CD4-positive, alpha-beta T cell treated with Interleukin-6 for 4 hours (primary cell): ENCODE data around the gene OR4K13.

Source experiments
- DNase-seq: peaks from one replicate; pipeline ENCODE4 v3.0.0-alpha.2; 2020; ENCODE audit warnings: mixed read lengths

OR4K13 gene, protein sequence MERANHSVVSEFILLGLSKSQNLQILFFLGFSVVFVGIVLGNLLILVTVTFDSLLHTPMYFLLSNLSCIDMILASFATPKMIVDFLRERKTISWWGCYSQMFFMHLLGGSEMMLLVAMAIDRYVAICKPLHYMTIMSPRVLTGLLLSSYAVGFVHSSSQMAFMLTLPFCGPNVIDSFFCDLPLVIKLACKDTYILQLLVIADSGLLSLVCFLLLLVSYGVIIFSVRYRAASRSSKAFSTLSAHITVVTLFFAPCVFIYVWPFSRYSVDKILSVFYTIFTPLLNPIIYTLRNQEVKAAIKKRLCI

DNA sequence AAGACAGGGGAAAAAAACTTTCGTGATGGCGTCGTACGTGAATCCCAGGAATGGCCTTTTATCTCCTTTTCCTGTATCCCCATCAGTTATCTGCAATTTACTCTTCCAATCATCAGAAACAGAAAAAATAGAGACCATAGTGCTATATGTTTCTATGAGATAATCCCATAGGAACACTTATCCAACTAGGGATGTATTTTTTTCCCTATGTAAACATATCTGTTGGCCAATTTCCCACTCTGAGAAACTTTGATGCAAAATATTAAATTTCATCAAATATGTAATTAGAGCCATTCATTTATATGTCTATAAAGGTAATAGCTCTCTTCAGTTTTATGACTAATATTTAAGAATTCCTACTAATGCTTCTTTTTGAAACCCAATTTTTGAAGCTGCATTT lies at the start of gene OR4K13:
Gene OR4K13, minus strand, starts transcription at position 101 of the 400 bp plus-strand sequence. CDS start 1,280 bp downstream, outside the sequence.
- no peak for DNase-seq

DNA sequence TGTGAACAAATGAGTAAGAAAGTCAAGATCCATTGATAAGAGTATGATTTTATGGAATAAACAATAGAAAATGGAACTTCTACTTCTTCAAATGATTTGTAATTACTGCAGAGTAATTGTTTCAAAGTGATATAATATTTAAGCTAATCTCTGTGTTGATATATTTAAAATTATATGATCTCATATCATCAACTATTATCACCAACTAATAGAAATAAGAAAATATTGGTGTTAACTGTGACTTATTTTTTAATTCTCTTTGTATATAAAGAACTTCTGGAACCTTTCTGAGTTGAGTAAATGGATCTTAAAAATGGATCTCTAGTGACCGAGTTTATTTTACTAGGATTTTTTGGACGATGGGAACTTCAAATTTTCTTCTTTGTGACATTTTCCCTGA lies 23.9 kb upstream of the OR4K13 start, which contains the start of gene OR4L1:
Gene OR4L1, plus strand, starts transcription at position 301 of the 400 bp plus-strand sequence. Its CDS starts 0 bp downstream, at position 301.
- no peak for DNase-seq

DNA sequence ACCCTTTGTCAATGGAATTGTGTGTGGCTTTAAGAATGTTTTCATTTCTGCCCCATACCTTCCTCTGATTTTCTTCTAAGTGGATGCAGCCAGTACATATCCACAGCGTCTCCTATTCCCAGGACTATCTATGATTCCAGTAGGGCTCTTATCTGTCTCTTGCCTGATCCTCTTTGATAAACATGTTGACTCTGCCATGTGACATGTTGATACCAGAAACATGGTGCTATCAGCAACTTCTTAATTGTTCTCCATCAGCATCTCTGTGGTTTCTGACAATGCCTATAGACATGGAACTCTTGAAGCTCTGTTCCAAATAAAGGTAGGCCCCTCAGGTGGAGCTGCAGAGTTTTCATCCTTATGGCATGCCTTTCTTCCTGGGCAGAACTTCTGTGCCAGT lies 12.4 kb upstream of the OR4K13 start:
- DNase-seq: no peak

DNA sequence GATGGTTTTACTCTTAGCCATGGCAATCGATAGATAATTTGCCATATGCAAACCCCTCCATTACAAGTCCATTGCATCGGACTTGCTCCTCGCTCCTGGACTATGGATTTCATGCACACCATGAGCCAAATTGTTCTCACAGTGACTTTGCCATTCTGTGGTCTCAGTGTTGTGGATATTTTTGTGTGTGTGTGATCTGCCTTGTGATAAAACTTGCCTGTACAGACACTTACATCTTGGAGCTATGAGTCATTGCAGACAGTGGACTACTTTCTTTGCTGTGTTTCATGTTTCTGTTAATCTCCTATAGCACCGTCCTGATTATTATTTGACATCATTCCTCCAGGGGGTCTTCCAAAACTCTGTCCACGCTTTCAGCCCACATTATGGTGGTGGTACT lies 8.4 kb upstream of the OR4K13 start:
- no peak for DNase-seq

DNA sequence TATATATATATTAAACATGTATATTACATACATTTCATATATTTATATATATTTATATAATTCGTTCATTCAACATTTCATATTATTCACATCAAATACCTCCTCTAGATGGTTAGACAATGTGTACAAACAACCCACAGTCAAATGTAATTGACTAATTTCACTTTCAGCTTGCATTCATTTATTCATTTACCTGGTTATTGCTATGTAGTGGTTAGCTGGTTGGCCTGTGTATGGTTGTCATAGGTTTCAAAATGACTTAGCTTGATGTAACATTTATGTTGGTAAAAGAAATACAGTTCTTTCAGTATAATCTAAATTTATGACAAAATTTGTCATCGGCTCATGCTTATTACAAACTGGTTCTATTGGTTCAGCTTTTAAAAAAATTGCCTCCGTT lies 389 bp downstream of the OR4K13 start:
- no peak for DNase-seq

DNA sequence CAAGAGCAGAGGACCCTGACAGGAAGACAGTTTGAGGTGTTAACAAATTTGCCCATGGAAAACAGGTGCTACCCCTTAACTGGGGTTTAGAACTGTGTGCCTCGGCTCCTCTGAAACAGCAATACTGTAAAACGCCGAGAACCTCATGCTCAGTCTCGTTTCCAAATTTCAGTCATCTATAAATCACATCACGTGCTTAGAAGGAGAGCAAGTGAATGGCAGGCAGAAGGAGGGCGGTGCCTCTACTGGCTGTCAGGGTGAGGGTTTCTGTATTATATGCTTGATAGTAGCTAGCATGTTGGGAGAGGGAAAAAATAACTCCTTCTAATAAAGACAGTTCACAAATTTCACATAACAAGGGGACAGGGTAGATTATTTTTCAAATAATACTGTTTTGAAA lies 4.8 kb downstream of the OR4K13 start:
- no peak for DNase-seq

DNA sequence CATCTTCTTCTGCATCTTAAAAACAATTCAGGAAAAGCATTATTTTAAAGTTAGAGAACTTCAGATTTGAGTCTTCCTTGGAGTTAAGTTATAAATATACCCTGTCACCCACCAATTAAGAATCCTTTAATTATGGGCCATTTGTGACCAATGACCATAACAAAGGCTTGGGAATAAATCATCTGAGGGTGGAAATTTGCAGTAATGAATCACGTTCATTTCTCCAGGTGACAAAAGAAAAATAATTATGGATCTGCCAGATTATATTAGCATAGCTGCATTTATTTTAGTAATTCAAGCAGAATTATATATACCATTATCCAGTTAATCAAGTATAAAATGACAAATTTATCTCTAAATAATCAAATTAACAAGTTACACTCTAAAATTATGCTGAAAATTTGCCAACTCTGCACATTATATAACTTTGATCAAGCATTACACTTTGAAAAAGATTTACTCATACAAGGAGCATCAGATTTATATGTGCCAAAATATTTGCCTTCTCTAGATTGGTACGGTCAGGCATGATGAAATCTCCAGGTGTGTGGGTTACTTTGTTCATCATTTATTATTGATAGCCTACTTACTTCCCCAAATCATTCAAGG lies 16.5 kb downstream of the OR4K13 start, which contains the start of gene OR4K14:
Gene OR4K14, minus strand, starts transcription at position 51 of the 609 bp plus-strand sequence. CDS start 4,114 bp downstream, outside the sequence.
- DNase-seq: no peak

DNA sequence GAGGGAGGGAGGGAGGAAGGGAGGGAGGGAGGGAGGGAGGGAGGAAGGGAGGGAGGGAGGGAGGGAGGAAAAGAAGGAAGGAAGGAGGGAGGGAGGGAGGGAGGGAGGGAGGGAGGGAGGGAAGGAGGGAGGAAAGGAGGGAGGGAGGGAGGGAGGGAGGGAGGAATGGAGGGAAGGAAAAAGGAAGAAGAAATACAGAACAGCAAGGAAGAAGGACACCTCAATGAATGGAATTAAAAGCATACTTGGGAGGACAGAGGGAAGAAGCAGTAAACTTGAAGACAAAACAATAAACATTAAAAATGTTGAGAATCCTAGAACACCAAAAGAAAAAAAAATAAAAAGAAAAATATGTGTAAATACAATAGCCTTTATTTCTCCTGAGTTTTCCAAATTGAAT lies 27.7 kb downstream of the OR4K13 start:
- no peak for DNase-seq

DNA sequence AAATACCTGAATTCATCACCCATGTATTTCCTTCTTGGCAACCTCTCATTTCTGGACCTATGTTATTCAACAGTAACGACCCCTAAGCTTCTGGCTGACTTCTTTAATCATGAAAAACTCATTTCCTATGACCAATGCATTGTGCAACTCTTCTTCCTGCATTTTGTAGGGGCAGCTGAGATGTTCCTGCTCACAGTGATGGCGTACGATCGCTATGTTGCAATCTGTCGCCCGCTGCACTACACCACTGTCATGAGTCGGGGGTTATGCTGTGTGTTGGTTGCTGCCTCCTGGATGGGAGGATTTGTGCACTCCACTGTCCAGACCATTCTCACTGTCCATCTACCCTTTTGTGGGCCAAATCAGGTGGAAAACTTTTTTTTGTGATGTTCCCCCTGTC lies 33.5 kb downstream of the OR4K13 start:
- DNase-seq: no peak

DNA sequence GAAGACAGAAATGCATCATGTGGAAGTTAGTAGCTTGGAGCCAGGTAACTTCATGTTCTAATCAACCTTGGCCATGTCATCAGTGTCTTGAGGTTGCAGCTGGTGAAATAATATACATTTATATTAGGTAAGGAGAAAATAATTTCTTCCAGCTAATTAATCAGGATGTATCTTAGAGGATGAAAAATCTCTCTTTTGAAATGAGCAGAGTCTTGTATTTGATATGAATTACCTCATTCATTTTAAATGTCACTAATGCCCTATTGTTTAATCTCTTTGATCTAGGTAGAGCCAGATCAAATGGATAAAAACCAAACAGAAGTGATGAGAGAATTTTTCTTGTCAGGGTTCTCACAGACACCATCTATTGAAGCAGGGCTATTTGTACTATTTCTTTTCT lies 34.0 kb downstream of the OR4K13 start, which contains the start of gene OR4Q2:
Gene OR4Q2, plus strand, starts transcription at position 301 of the 400 bp plus-strand sequence.
- DNase-seq: no peak

DNA sequence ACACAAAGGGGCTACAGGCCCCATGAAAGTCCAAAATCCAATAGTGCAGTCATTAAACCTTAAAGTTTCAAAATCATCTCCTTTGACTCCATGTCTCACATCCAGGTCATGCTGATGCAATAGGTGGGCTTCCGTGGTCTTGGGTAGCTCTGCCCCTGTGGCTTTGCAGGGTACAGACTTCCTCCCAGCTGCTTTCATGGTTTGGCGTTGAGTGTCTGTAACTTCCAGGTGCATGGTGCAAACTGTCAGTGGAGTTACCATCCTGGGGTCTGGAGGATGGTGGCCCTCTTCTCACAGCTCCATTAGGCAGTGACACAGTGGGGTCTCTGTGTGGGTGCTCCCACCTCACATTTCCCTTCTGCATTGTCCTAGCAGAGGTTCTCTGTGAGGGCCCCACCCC lies 42.4 kb downstream of the OR4K13 start:
- no peak for DNase-seq
